HL-60 (cell line): ENCODE measurements around the gene PRR15L.

Experiments used
- CTCF ChIP-seq: IDR thresholded peaks from one replicate; pipeline ENCODE4 v1.5.1; 2011; ENCODE audit warnings: low read length, control low read depth, inconsistent platforms; ENCODE audit not compliant: insufficient read depth
- POLR2AphosphoS5 ChIP-seq: IDR thresholded peaks from 2 replicates; pipeline ENCODE4 v1.6.1; 2012; ENCODE audit warnings: low read depth
- SPI1 ChIP-seq: IDR thresholded peaks from 2 replicates; pipeline ENCODE4 v1.6.1; 2012; ENCODE audit warnings: low read depth, mild to moderate bottlenecking, borderline replicate concordance

GRCh38 chr17:47990962-47991731 is 33.5 kb upstream of the PRR15L start:
- TF ChIP-seq CTCF, result no peak
- no peak for TF ChIP-seq SPI1
- TF ChIP-seq POLR2AphosphoS5, result no peak
